OCI-LY3 (cell line): ENCODE data around the gene GZMM.

ENCODE experiments used
- H2AFZ ChIP-seq: fragments of 200-600, 300-600 bp; shearing (Covaris generic); 2 replicates; pipeline ENCODE4 v1.6.0; 2014; ENCODE audit warnings: antibody characterized with exemption, low read depth, low read length
- H3K27ac ChIP-seq: fragments of 200-600, 300-600 bp; sonication (generic); 2 replicates; pipeline ENCODE4 v1.5.1; 2014; ENCODE audit warnings: mild to moderate bottlenecking, low read length, moderate library complexity, mixed read lengths
- H3K27me3 ChIP-seq: fragments of 200-600, 300-600 bp; sonication (generic); 2 replicates; pipeline ENCODE4 v1.6.1; 2014; ENCODE audit warnings: low read depth, low read length, mixed read lengths
- H3K36me3 ChIP-seq: fragments of 200-600, 300-600 bp; sonication (generic); replicated peaks from 2 replicates; pipeline ENCODE3; 2014; ENCODE audit warnings: low read depth, low read length, mixed read lengths
- H3K4me1 ChIP-seq: fragments of 300-600, 200-600 bp; sonication (generic); 2 replicates; pipeline ENCODE4 v1.6.1; 2014; ENCODE audit warnings: low read length, mixed read lengths
- H3K4me2 ChIP-seq: fragments of 200-600, 300-600 bp; sonication (generic); 2 replicates; pipeline ENCODE4 v1.6.1; 2014; ENCODE audit warnings: low read length, mixed read lengths
- H3K4me3 ChIP-seq: fragments of 300-600, 200-600 bp; sonication (generic); 2 replicates; pipeline ENCODE4 v1.5.1; 2014; ENCODE audit warnings: antibody characterized with exemption, mild to moderate bottlenecking, low read length, moderate library complexity
- H3K79me2 ChIP-seq: fragments of 300-600, 200-600 bp; shearing (Covaris generic); 2 replicates; pipeline ENCODE4 v1.6.1; 2014; ENCODE audit warnings: mild to moderate bottlenecking, low read length, mixed read lengths
- H3K9ac ChIP-seq: fragments of 300-600, 200-600 bp; shearing (Covaris generic); 2 replicates; pipeline ENCODE4 v1.6.0; 2014; ENCODE audit warnings: mild to moderate bottlenecking, low read length, moderate library complexity
- H3K9me3 ChIP-seq: fragments of 200-600, 300-600 bp; shearing (Covaris generic); 2 replicates; pipeline ENCODE4 v1.6.1; 2014; ENCODE audit warnings: low read length, mixed read lengths; ENCODE audit not compliant: insufficient read depth
- H4K20me1 ChIP-seq: fragments of 200-600, 300-600 bp; sonication (generic); 2 replicates; pipeline ENCODE4 v1.6.1; 2016; ENCODE audit warnings: low read length, mixed read lengths; ENCODE audit not compliant: insufficient read depth
- EZH2phosphoT487 ChIP-seq: fragments of 200-600 bp; shearing (Covaris generic); IDR thresholded peaks from 2 replicates; pipeline ENCODE4 v1.6.1; 2018; ENCODE audit warnings: antibody characterized with exemption, mixed run types, low read depth
- TF ChIP-seq, protein P1 (sequence below): fragments of 200-600, 300-600 bp; sonication (generic); IDR thresholded peaks from 2 replicates; pipeline ENCODE4 v1.5.1; 2014; ENCODE audit warnings: antibody characterized with exemption, low read length, low read depth

The GZMM gene

DNA sequence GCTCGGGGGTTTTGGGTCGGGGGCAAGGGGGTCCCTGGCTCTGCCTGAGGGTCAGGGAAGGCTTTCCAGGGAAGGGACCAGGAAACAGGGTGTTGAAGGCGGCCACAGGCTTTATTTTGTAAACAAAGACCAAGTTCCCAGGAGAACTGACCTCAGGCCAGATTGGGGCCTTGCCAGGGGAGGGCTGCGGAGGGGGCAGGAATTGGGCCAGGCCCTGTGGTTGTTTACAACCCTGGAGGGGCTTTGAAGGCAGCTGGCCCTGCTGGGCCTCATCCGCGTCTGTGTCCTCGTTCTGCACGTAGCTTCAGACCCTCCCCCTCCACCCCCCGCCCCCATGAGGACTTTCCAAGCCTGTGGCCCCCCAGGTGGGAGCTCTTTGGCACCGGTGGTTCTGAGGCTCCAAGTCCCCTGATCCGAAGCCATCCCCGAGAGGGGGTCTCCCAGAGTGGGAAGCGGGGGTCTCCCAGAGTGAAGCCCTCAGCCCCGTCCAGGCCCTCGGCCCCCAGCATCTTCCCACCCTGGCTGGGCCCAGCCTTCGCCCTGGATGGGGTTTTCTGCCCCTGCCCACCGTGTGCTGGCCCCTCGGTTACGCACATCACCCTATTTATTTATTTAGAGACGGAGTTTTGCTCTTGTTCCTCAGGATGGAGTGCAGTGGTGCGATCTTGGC lies 15.1 kb downstream of the GZMM start:
- no peak overlapping the region for H2AFZ ChIP-seq
- H3K79me2 ChIP-seq: no peaks in the 10 kb centered on the region
- TF ChIP-seq, protein P1, sequence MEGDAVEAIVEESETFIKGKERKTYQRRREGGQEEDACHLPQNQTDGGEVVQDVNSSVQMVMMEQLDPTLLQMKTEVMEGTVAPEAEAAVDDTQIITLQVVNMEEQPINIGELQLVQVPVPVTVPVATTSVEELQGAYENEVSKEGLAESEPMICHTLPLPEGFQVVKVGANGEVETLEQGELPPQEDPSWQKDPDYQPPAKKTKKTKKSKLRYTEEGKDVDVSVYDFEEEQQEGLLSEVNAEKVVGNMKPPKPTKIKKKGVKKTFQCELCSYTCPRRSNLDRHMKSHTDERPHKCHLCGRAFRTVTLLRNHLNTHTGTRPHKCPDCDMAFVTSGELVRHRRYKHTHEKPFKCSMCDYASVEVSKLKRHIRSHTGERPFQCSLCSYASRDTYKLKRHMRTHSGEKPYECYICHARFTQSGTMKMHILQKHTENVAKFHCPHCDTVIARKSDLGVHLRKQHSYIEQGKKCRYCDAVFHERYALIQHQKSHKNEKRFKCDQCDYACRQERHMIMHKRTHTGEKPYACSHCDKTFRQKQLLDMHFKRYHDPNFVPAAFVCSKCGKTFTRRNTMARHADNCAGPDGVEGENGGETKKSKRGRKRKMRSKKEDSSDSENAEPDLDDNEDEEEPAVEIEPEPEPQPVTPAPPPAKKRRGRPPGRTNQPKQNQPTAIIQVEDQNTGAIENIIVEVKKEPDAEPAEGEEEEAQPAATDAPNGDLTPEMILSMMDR: no peak
- no peak for TF ChIP-seq EZH2phosphoT487
- no peaks in the 10 kb centered on the region for H3K9me3 ChIP-seq
- no peak overlapping the region for H3K27ac ChIP-seq
- no peak overlapping the region for H3K9ac ChIP-seq
- H3K4me3 ChIP-seq: no peak overlapping the region
- H3K36me3 ChIP-seq: peaks cover 2% of the 10 kb centered on the region
- no peaks in the 10 kb centered on the region for H3K4me1 ChIP-seq
- no peak overlapping the region for H3K4me2 ChIP-seq
- H4K20me1 ChIP-seq: no peaks in the 10 kb centered on the region
- H3K27me3 ChIP-seq: no peaks in the 10 kb centered on the region

DNA sequence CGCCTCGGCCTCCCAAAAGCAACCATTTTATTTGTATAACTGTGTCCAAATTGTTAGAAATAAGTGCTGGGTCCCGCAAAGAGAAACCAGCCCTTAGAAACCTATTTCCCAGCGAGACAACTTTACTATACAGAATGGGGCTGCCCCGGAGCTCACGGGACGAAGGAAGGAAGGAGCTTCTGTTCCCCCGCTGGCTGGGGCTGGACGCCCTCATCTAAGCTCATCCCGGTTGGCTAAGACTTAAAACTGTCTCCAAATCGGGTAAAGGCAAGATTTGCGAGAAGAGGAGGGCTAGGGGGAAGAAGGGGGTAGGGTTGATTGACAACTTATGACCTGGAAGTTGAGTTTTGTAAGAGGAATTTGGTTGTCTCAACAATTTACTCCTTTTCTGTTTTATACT lies 16.3 kb downstream of the GZMM start:
- Histone ChIP-seq H3K79me2 (no peaks in the 10 kb centered on the region), H3K9me3 (no peaks in the 10 kb centered on the region), H3K4me2 (no peak overlapping the region), H3K4me1 (no peaks in the 10 kb centered on the region), H2AFZ (no peak overlapping the region), H3K9ac (no peak overlapping the region), H3K27ac (no peak overlapping the region), H4K20me1 (no peaks in the 10 kb centered on the region), H3K36me3 (peaks cover 2% of the 10 kb centered on the region), H3K27me3 (no peaks in the 10 kb centered on the region), H3K4me3 (no peak overlapping the region)
- TF ChIP-seq EZH2phosphoT487: no peak
- TF ChIP-seq, protein P1: no peak

DNA sequence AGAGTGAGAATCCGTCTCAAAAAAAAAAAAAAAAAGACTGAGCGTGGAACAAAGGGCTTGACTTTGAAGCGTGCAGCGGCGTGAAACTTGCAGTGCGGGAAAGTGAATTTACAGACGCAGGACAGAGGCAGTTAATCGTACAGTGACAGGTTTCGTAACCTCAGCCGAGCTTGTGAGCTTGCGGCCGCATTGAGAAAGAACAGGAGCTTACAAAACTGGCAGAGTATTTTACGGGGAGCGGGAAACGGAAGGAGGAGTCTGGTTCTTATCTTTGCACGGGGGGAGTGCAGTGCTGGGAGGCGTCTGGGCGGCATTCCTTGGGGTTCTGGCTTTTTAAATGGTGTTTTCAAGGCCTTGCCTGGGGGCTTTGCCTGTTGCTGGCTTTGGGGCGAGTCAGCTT lies 22.6 kb downstream of the GZMM start:
- H3K9me3 ChIP-seq: no peaks in the 10 kb centered on the region

DNA sequence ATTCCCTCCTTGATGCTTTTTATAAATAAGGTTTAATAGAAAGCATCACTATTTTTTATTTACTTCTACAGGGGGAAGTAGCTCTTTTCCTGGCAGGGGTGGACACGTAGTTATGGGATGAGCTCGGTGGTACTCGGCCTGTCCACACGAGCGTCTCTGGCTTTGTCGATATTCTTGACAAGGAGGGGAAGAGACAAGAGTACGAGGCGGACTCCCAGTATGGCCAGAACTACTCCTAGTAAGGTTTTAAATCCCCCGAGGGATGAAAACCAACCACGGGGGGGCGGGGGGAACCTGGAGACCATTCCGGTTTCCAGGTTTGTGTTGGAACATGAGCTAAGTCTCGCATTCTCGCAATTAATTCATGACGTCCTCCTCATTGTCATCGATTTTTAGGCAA lies 23.0 kb downstream of the GZMM start:
- no peaks in the 10 kb centered on the region for H4K20me1 ChIP-seq
- no peaks in the 10 kb centered on the region for H3K27me3 ChIP-seq
- H3K4me2 ChIP-seq: no peak overlapping the region
- H3K79me2 ChIP-seq: no peaks in the 10 kb centered on the region
- H2AFZ ChIP-seq: no peak overlapping the region
- no peaks in the 10 kb centered on the region for H3K4me1 ChIP-seq
- no peak overlapping the region for H3K27ac ChIP-seq
- no peak overlapping the region for H3K4me3 ChIP-seq
- no peak for TF ChIP-seq EZH2phosphoT487
- TF ChIP-seq, protein P1: no peak
- peaks cover 16% of the 10 kb centered on the region for H3K36me3 ChIP-seq
- H3K9me3 ChIP-seq: no peaks in the 10 kb centered on the region
- H3K9ac ChIP-seq: no peak overlapping the region

More for the DNA sequence above, 22.6 kb downstream of the GZMM start:
- peaks cover 16% of the 10 kb centered on the region for H3K36me3 ChIP-seq
- no peaks in the 10 kb centered on the region for H3K79me2 ChIP-seq
- no peaks in the 10 kb centered on the region for H3K27me3 ChIP-seq
- H3K4me2 ChIP-seq: no peak overlapping the region
- TF ChIP-seq, protein P1: no peak
- no peak for TF ChIP-seq EZH2phosphoT487
- no peak overlapping the region for H2AFZ ChIP-seq
- H4K20me1 ChIP-seq: no peaks in the 10 kb centered on the region
- no peak overlapping the region for H3K9ac ChIP-seq
- no peak overlapping the region for H3K27ac ChIP-seq
- H3K4me1 ChIP-seq: no peaks in the 10 kb centered on the region
- no peak overlapping the region for H3K4me3 ChIP-seq
